ENCODE data around the gene PRDM16. TPM values are rescaled to one million over a fixed set of nuclear protein-coding genes. Genes with fewer than 3 reads are reported as not detected.
"Not testable (repeated sequence)": the region's sequence is repeated elsewhere in the genome, so short reads cannot be mapped to it uniquely, and the experiment has no call there.

PRDM16 gene
- polyA plus RNA-seq, 1 donor (not counting 4 experiments of a cell fraction or from before 2014, with no cell fraction given), result 0.05 TPM

- H3K79me2 ChIP-seq (ENCODE audit: control insufficient read depth, insufficient read depth, low read length), result no peaks in the 10 kb centered on the region
- H3K4me2 ChIP-seq (ENCODE audit: control insufficient read depth, extremely low read depth, insufficient read depth, low read depth, low read length), result no peak overlapping the region
- H3K9me3 ChIP-seq (ENCODE audit: control insufficient read depth, low read depth, low read length), result peaks cover 9% of the 10 kb centered on the region
- dilution Hi-C loops (cut with MboI; ENCODE audit: extremely low pct_ligation_motif_present, low sequenced_read_pairs), result no loop called here
- no peak for DNase-seq (ENCODE audit: low read depth, low spot score)
- no peaks in the 10 kb centered on the region for H3K9me1 ChIP-seq (ENCODE audit: control insufficient read depth, extremely low read depth, insufficient read depth, low read length)
- H3K9ac ChIP-seq (ENCODE audit: control insufficient read depth, extremely low read depth, insufficient read depth, low read length), result no peak overlapping the region
- no peaks in the 10 kb centered on the region for H3K36me3 ChIP-seq (ENCODE audit: control insufficient read depth in 2 of 2, extremely low read depth in 1 of 2, insufficient read depth in 2 of 2, low read length in 2 of 2)
- TF ChIP-seq EZH2 (IDR thresholded peaks at IDR 0.05; ENCODE audit: low read length) (no peak), CTCF (optimal IDR thresholded peaks at IDR 0.05 in 1 of 3, IDR thresholded peaks at IDR 0.05 in 1 of 3, conservative IDR thresholded peaks at IDR 0.05 in 1 of 3; ENCODE audit: extremely low read depth in 1 of 3, insufficient read depth in 2 of 3, low read length in 3 of 3) (no peak)
- no peak overlapping the region for H3K4me3 ChIP-seq (ENCODE audit: control insufficient read depth in 2 of 3, extremely low read depth in 1 of 3, insufficient read depth in 2 of 3, low read depth in 1 of 3, low read length in 3 of 3)
- no peak overlapping the region for H3K27ac ChIP-seq (ENCODE audit: control insufficient read depth, insufficient read depth, low read length)
- no peaks in the 10 kb centered on the region for H3K4me1 ChIP-seq (ENCODE audit: control insufficient read depth, extremely low read depth, insufficient read depth, low read length)
- H4K20me1 ChIP-seq (ENCODE audit: control insufficient read depth, extremely low read depth, insufficient read depth, low read length), result no peaks in the 10 kb centered on the region
- FAIRE-seq, result no peak
- no peak overlapping the region for H2AFZ ChIP-seq (ENCODE audit: control insufficient read depth, low read length)
- H3K27me3 ChIP-seq (ENCODE audit: control insufficient read depth, extremely low read depth, insufficient read depth, low read length), result no peaks in the 10 kb centered on the region
Measured at GRCh38 chr1:3164671-3165070, 95.7 kb downstream of the PRDM16 start.

- H3K9ac ChIP-seq (ENCODE audit: control insufficient read depth, extremely low read depth, insufficient read depth, low read length); H3K9me3 ChIP-seq (ENCODE audit: control insufficient read depth, low read depth, low read length); H3K9me1 ChIP-seq (ENCODE audit: control insufficient read depth, extremely low read depth, insufficient read depth, low read length); FAIRE-seq; H3K27me3 ChIP-seq (ENCODE audit: control insufficient read depth, extremely low read depth, insufficient read depth, low read length); dilution Hi-C loops (cut with MboI; ENCODE audit: extremely low pct_ligation_motif_present, low sequenced_read_pairs); DNase-seq (ENCODE audit: low read depth, low spot score); H3K36me3 ChIP-seq (ENCODE audit: control insufficient read depth in 2 of 2, extremely low read depth in 1 of 2, insufficient read depth in 2 of 2, low read length in 2 of 2); H3K27ac ChIP-seq (ENCODE audit: control insufficient read depth, insufficient read depth, low read length); H3K79me2 ChIP-seq (ENCODE audit: control insufficient read depth, insufficient read depth, low read length); H3K4me3 ChIP-seq (ENCODE audit: control insufficient read depth in 2 of 3, extremely low read depth in 1 of 3, insufficient read depth in 2 of 3, low read depth in 1 of 3, low read length in 3 of 3); H3K4me2 ChIP-seq (ENCODE audit: control insufficient read depth, extremely low read depth, insufficient read depth, low read depth, low read length); H3K4me1 ChIP-seq (ENCODE audit: control insufficient read depth, extremely low read depth, insufficient read depth, low read length); H4K20me1 ChIP-seq (ENCODE audit: control insufficient read depth, extremely low read depth, insufficient read depth, low read length); H2AFZ ChIP-seq (ENCODE audit: control insufficient read depth, low read length): not testable (repeated sequence)
Measured at GRCh38 chr1:3165189-3165588, 96.2 kb downstream of the PRDM16 start.

GRCh38 chr1:3166206-3166918 is 97.4 kb downstream of the PRDM16 start:
- dilution Hi-C loops (cut with MboI; ENCODE audit: extremely low pct_ligation_motif_present, low sequenced_read_pairs), result no loop called here
- Histone ChIP-seq H4K20me1 (ENCODE audit: control insufficient read depth, extremely low read depth, insufficient read depth, low read length) (no peaks in the 10 kb centered on the region), H2AFZ (ENCODE audit: control insufficient read depth, low read length) (no peak overlapping the region), H3K4me3 (ENCODE audit: control insufficient read depth in 2 of 3, extremely low read depth in 1 of 3, insufficient read depth in 2 of 3, low read depth in 1 of 3, low read length in 3 of 3) (no peak overlapping the region), H3K27ac (ENCODE audit: control insufficient read depth, insufficient read depth, low read length) (no peak overlapping the region), H3K4me2 (ENCODE audit: control insufficient read depth, extremely low read depth, insufficient read depth, low read depth, low read length) (no peak overlapping the region), H3K36me3 (ENCODE audit: control insufficient read depth in 2 of 2, extremely low read depth in 1 of 2, insufficient read depth in 2 of 2, low read length in 2 of 2) (no peaks in the 10 kb centered on the region), H3K27me3 (ENCODE audit: control insufficient read depth, extremely low read depth, insufficient read depth, low read length) (no peaks in the 10 kb centered on the region), H3K9me1 (ENCODE audit: control insufficient read depth, extremely low read depth, insufficient read depth, low read length) (no peaks in the 10 kb centered on the region), H3K9ac (ENCODE audit: control insufficient read depth, extremely low read depth, insufficient read depth, low read length) (no peak overlapping the region), H3K9me3 (ENCODE audit: control insufficient read depth, low read depth, low read length) (peaks cover 9% of the 10 kb centered on the region), H3K79me2 (ENCODE audit: control insufficient read depth, insufficient read depth, low read length) (no peaks in the 10 kb centered on the region), H3K4me1 (ENCODE audit: control insufficient read depth, extremely low read depth, insufficient read depth, low read length) (no peaks in the 10 kb centered on the region)
- no peak for DNase-seq (ENCODE audit: low read depth, low spot score)
- FAIRE-seq, result no peak
- TF ChIP-seq CTCF (optimal IDR thresholded peaks at IDR 0.05 in 1 of 3, IDR thresholded peaks at IDR 0.05 in 1 of 3, conservative IDR thresholded peaks at IDR 0.05 in 1 of 3; ENCODE audit: extremely low read depth in 1 of 3, insufficient read depth in 2 of 3, low read length in 3 of 3) (no peak), EZH2 (IDR thresholded peaks at IDR 0.05; ENCODE audit: low read length) (no peak)
